Measurements from ENCODE around the gene MRPL9. TPM values are rescaled to one million over a fixed set of nuclear protein-coding genes. Genes with fewer than 3 reads are reported as not detected.

MRPL9 gene
- total RNA-seq, 1 experiment from 2014 or later = 122 TPM

DNA sequence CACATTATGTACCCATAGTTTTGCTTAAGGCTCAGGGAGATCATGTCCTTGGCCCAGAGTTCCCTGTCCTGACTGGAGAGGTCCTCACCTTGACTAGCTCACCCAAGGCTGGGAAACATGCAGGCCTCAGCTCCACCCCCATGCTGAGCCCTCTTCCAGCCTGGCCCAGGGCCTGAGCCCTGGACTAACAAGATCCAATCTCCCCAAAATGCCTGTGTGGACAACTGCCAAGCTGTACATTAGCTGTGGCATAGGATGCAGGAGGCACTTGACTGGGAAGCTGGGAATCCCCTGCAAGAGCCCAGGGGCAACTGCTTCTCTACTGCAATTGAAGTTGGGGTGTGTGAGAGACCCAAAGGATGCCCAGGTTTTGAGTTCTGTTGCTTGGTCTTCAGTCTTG lies 39.9 kb upstream of the MRPL9 start:
- no TSS peak for BruUV-seq (replicated peaks)
- no peak for TF ChIP-seq CTCF (IDR thresholded peaks at IDR 0.05; ENCODE audit: insufficient read depth in 1 of 2, low read depth in 1 of 2, low read length in 1 of 2, severe bottlenecking in 1 of 2, unreplicated experiment in 1 of 2)

GRCh38 chr1:151802372-151802771 lies 39.1 kb upstream of the MRPL9 start:
- Mint-ChIP-seq H3K4me1 (ENCODE audit: low read depth, unreplicated experiment) (no peaks in the 10 kb centered on the region), H3K27me3 (ENCODE audit: insufficient read depth, unreplicated experiment) (peaks cover 5% of the 10 kb centered on the region), H3K36me3 (ENCODE audit: insufficient read depth, unreplicated experiment) (no peaks in the 10 kb centered on the region), H3K9me3 (ENCODE audit: unreplicated experiment) (no peaks in the 10 kb centered on the region), H3K27ac (ENCODE audit: unreplicated experiment) (no peak overlapping the region), H3K4me3 (ENCODE audit: unreplicated experiment) (no peak overlapping the region)
- H3K27me3 ChIP-seq (replicated peaks; ENCODE audit: control insufficient read depth, insufficient read depth, low read length) = no peaks in the 10 kb centered on the region; the same call in 1 of the 2 replicates
- no peaks in the 10 kb centered on the region for H3K9me3 ChIP-seq
- DNase-seq = no peak
- no peaks in the 10 kb centered on the region for H3K4me1 ChIP-seq
- H3K4me3 ChIP-seq (ENCODE audit: low read depth, low read length) = no peak overlapping the region
- intact Hi-C loops (cut with micrococcal nuclease; ENCODE audit: unreplicated experiment) = loop anchor here (5.0 kb wide), 1 partner anchor 50 kb away; the partner anchor contains the start of gene THEM5
- no TSS peak for BruUV-seq (replicated peaks)
- ChIA-PET POLR2A (no interaction called here), CTCF (interaction anchor here (0.7 kb wide), 1 partner anchor 302 kb away, joined by 3 read pairs; no protein-coding TSS in a partner anchor)
- H3K36me3 ChIP-seq (ENCODE audit: control insufficient read depth, insufficient read depth, low read length) = no peaks in the 10 kb centered on the region
- TF ChIP-seq CTCF (IDR thresholded peaks at IDR 0.05; ENCODE audit: insufficient read depth in 1 of 2, low read depth in 1 of 2, low read length in 1 of 2, severe bottlenecking in 1 of 2, unreplicated experiment in 1 of 2) = no peak

More for the DNA sequence above, 39.9 kb upstream of the MRPL9 start:
- no peaks in the 10 kb centered on the region for H3K36me3 Mint-ChIP-seq (ENCODE audit: insufficient read depth, unreplicated experiment)
- H3K4me3 ChIP-seq (ENCODE audit: low read depth, low read length) = no peak overlapping the region
- intact Hi-C loops (cut with micrococcal nuclease; ENCODE audit: unreplicated experiment) = loop anchor here (5.0 kb wide), 1 partner anchor 49 kb away; the partner anchor contains the start of gene THEM5
- CTCF ChIA-PET = no interaction called here
- no peaks in the 10 kb centered on the region for H3K4me1 Mint-ChIP-seq (ENCODE audit: low read depth, unreplicated experiment)
- H3K9me3 Mint-ChIP-seq (ENCODE audit: unreplicated experiment) = no peaks in the 10 kb centered on the region
- no peak overlapping the region for H3K4me3 Mint-ChIP-seq (ENCODE audit: unreplicated experiment)
- H3K36me3 ChIP-seq (ENCODE audit: control insufficient read depth, insufficient read depth, low read length) = no peaks in the 10 kb centered on the region
- no peaks in the 10 kb centered on the region for H3K4me1 ChIP-seq
- no peak overlapping the region for H3K27ac Mint-ChIP-seq (ENCODE audit: unreplicated experiment)
- peaks cover 9% of the 10 kb centered on the region for H3K27me3 Mint-ChIP-seq (ENCODE audit: insufficient read depth, unreplicated experiment)
- DNase-seq = no peak
- H3K9me3 ChIP-seq = no peaks in the 10 kb centered on the region
- H3K27me3 ChIP-seq (replicated peaks; ENCODE audit: control insufficient read depth, insufficient read depth, low read length) = no peaks in the 10 kb centered on the region; the same call in 1 of the 2 replicates
- POLR2A ChIA-PET = no interaction called here

- Mint-ChIP-seq H3K4me3 (ENCODE audit: unreplicated experiment) (no peak overlapping the region), H3K9me3 (ENCODE audit: unreplicated experiment) (no peaks in the 10 kb centered on the region), H3K4me1 (ENCODE audit: low read depth, unreplicated experiment) (no peaks in the 10 kb centered on the region), H3K27me3 (ENCODE audit: insufficient read depth, unreplicated experiment) (peaks cover 5% of the 10 kb centered on the region), H3K27ac (ENCODE audit: unreplicated experiment) (no peak overlapping the region), H3K36me3 (ENCODE audit: insufficient read depth, unreplicated experiment) (no peaks in the 10 kb centered on the region)
- ChIA-PET POLR2A (no interaction called here), CTCF (interaction anchor here (0.6 kb wide), 1 partner anchor 118 kb away, joined by 3 read pairs; no protein-coding TSS in a partner anchor)
- no peak overlapping the region for H3K4me3 ChIP-seq (ENCODE audit: low read depth, low read length)
- no peak for DNase-seq
- TF ChIP-seq CTCF (IDR thresholded peaks at IDR 0.05; ENCODE audit: insufficient read depth in 1 of 2, low read depth in 1 of 2, low read length in 1 of 2, severe bottlenecking in 1 of 2, unreplicated experiment in 1 of 2) = no peak
- H3K9me3 ChIP-seq = no peaks in the 10 kb centered on the region
- no peaks in the 10 kb centered on the region for H3K4me1 ChIP-seq
- intact Hi-C loops (cut with micrococcal nuclease; ENCODE audit: unreplicated experiment) = loop anchor here (5.0 kb wide), 1 partner anchor 50 kb away; the partner anchor contains the start of gene THEM5
- no peaks in the 10 kb centered on the region for H3K36me3 ChIP-seq (ENCODE audit: control insufficient read depth, insufficient read depth, low read length)
- no TSS peak for BruUV-seq (replicated peaks)
- H3K27me3 ChIP-seq (replicated peaks; ENCODE audit: control insufficient read depth, insufficient read depth, low read length) = no peaks in the 10 kb centered on the region; the same call in 1 of the 2 replicates
Observed at GRCh38 chr1:151801846-151802245, 38.5 kb upstream of the MRPL9 start.

Data from Caco-2 (cell line).